Neural progenitor cell (in vitro differentiated cells): ENCODE measurements around the gene PRICKLE2. TPM values are rescaled to one million over a fixed set of nuclear protein-coding genes. Genes with fewer than 3 reads are reported as not detected.

Experiments
- DNase-seq: peaks from one replicate; pipeline ENCODE4 v3.0.0-alpha.2; 2016; ENCODE audit warnings: low spot score
- H2AFZ ChIP-seq: fragments of 200-600 bp; sonication (generic); replicated peaks from 2 replicates; pipeline ENCODE4 v1.6.1; 2016; ENCODE audit warnings: antibody characterized with exemption
- H3F3A ChIP-seq: fragments of 200-600 bp; sonication (generic); 2 replicates; pipeline ENCODE4 v1.6.1; 2016; ENCODE audit warnings: antibody characterized with exemption, low read depth
- H3K27ac ChIP-seq: fragments of 200-600 bp; sonication (generic); 2 replicates; pipeline ENCODE4 v1.5.1; 2016; ENCODE audit warnings: mild to moderate bottlenecking
- H3K27me3 ChIP-seq: fragments of 200-600 bp; sonication (generic); 2 replicates; pipeline ENCODE4 v1.6.1; 2016; ENCODE audit warnings: mild to moderate bottlenecking, moderate library complexity
- H3K36me3 ChIP-seq: fragments of 200-600 bp; sonication (generic); 2 replicates; pipeline ENCODE4 v1.5.1; 2016
- H3K4me1 ChIP-seq: fragments of 200-600 bp; sonication (generic); 2 replicates; pipeline ENCODE4 v1.6.1; 2016; ENCODE audit warnings: mixed run types
- H3K4me2 ChIP-seq: fragments of 200-600 bp; sonication (generic); 2 replicates; pipeline ENCODE4 v1.6.1; 2016
- H3K4me3 ChIP-seq: fragments of 200-600 bp; sonication (generic); 2 replicates; pipeline ENCODE4 v1.5.1; 2016
- H3K79me2 ChIP-seq: fragments of 200-600 bp; sonication (generic); 2 replicates; pipeline ENCODE4 v1.6.1; 2016; ENCODE audit warnings: low read depth
- H3K9ac ChIP-seq: fragments of 200-600 bp; sonication (generic); 2 replicates; pipeline ENCODE4 v1.6.1; 2016
- H3K9me3 ChIP-seq: fragments of 200-600 bp; sonication (generic); 2 replicates; pipeline ENCODE4 v1.5.1; 2016; ENCODE audit warnings: low read depth
- H4K20me1 ChIP-seq: fragments of 200-600 bp; sonication (generic); 2 replicates; pipeline ENCODE4 v1.6.1; 2016; ENCODE audit warnings: low read depth
- H3K27ac Mint-ChIP-seq: 3 replicates; pipeline ENCODE4 v1.8.0; 2021; ENCODE audit warnings: mixed read lengths
- H3K27me3 Mint-ChIP-seq: 2 replicates; pipeline ENCODE4 v1.8.0; 2022; ENCODE audit warnings: low read depth, mild to moderate bottlenecking, inconsistent platforms, moderate library complexity, mixed read lengths; ENCODE audit not compliant: insufficient read depth
- H3K36me3 Mint-ChIP-seq: 3 replicates; pipeline ENCODE4 v1.8.0; 2021; ENCODE audit warnings: mixed read lengths
- H3K4me1 Mint-ChIP-seq: 3 replicates; pipeline ENCODE4 v1.8.0; 2021; ENCODE audit warnings: mixed read lengths
- H3K4me3 Mint-ChIP-seq: 3 replicates; pipeline ENCODE4 v1.8.0; 2021; ENCODE audit warnings: mild to moderate bottlenecking, moderate library complexity, mixed read lengths
- H3K9me3 Mint-ChIP-seq: 3 replicates; pipeline ENCODE4 v1.8.0; 2020; ENCODE audit warnings: mixed read lengths
- EZH2 ChIP-seq: fragments of 200-600 bp; sonication (generic); IDR thresholded peaks from 2 replicates; pipeline ENCODE4 v1.6.1; 2017; ENCODE audit warnings: antibody characterized with exemption, mild to moderate bottlenecking, moderate library complexity
- EZH2phosphoT487 ChIP-seq: fragments of 200-600 bp; sonication (generic); IDR thresholded peaks from 2 replicates; pipeline ENCODE4 v1.6.1; 2017; ENCODE audit warnings: antibody characterized with exemption
- total RNA-seq: library from RNA; depleted of rRNA; stranded (reverse); fragments of >200 nt; gene quantifications from 2 replicates; pipeline ENCODE4 v1.2.3, GENCODE V29; 2015; ENCODE audit warnings: low replicate concordance
- TF ChIP-seq, protein P1 (sequence below): fragments of 200-600 bp; sonication (generic); IDR thresholded peaks from 2 replicates; pipeline ENCODE4 v1.5.1; 2017; ENCODE audit warnings: antibody characterized with exemption, mild to moderate bottlenecking

Gene PRICKLE2
- total RNA-seq, 1 donor from 2014 or later = 11.5 TPM

DNA sequence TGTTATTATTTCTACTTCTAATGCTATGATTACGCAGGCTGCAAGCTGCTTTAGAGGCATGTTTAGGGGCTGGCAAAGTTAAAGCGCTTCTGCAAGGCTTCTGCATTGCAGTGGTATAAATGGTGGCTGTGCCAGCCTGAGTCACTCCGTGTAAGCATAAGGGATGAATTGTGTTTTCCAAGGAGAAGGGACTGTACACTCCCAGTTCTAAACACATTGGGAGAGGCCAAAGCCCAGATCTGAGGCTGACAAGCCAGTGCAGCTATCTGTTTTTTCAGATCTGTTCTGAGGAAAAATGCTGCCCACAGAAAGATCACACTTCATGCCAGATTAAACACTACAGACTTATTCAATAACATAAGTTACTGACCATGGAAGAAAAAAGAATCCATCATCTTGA lies 83.8 kb downstream of the PRICKLE2 start:
- H3K27ac ChIP-seq = no peak overlapping the region
- H3F3A ChIP-seq = no peaks in the 10 kb centered on the region
- no peaks in the 10 kb centered on the region for H3K79me2 ChIP-seq
- no peaks in the 10 kb centered on the region for H3K9me3 Mint-ChIP-seq
- no peak overlapping the region for H3K9ac ChIP-seq
- TF ChIP-seq EZH2phosphoT487 (no peak), EZH2 (no peak)
- TF ChIP-seq, protein P1, sequence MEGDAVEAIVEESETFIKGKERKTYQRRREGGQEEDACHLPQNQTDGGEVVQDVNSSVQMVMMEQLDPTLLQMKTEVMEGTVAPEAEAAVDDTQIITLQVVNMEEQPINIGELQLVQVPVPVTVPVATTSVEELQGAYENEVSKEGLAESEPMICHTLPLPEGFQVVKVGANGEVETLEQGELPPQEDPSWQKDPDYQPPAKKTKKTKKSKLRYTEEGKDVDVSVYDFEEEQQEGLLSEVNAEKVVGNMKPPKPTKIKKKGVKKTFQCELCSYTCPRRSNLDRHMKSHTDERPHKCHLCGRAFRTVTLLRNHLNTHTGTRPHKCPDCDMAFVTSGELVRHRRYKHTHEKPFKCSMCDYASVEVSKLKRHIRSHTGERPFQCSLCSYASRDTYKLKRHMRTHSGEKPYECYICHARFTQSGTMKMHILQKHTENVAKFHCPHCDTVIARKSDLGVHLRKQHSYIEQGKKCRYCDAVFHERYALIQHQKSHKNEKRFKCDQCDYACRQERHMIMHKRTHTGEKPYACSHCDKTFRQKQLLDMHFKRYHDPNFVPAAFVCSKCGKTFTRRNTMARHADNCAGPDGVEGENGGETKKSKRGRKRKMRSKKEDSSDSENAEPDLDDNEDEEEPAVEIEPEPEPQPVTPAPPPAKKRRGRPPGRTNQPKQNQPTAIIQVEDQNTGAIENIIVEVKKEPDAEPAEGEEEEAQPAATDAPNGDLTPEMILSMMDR = no peak
- no peaks in the 10 kb centered on the region for H3K36me3 ChIP-seq
- H3K4me3 ChIP-seq = no peak overlapping the region
- no peak overlapping the region for H2AFZ ChIP-seq
- H3K27me3 Mint-ChIP-seq = no peaks in the 10 kb centered on the region
- no peaks in the 10 kb centered on the region for H4K20me1 ChIP-seq
- no peaks in the 10 kb centered on the region for H3K4me1 ChIP-seq
- no peak overlapping the region for H3K27ac Mint-ChIP-seq
- no peaks in the 10 kb centered on the region for H3K9me3 ChIP-seq
- H3K4me3 Mint-ChIP-seq = no peak overlapping the region
- H3K4me1 Mint-ChIP-seq = peaks cover 5% of the 10 kb centered on the region
- H3K4me2 ChIP-seq = no peak overlapping the region
- peaks cover 2% of the 10 kb centered on the region for H3K36me3 Mint-ChIP-seq
- no peak for DNase-seq
- no peaks in the 10 kb centered on the region for H3K27me3 ChIP-seq

- Mint-ChIP-seq H3K27me3 (no peaks in the 10 kb centered on the region), H3K36me3 (no peaks in the 10 kb centered on the region), H3K4me1 (peaks cover 5% of the 10 kb centered on the region), H3K9me3 (no peaks in the 10 kb centered on the region), H3K4me3 (no peak overlapping the region), H3K27ac (no peak overlapping the region)
- H3K4me3 ChIP-seq = no peak overlapping the region
- H3K27ac ChIP-seq = no peak overlapping the region
- H3K36me3 ChIP-seq = no peaks in the 10 kb centered on the region
- H3K79me2 ChIP-seq = no peaks in the 10 kb centered on the region
- H3K4me1 ChIP-seq = no peaks in the 10 kb centered on the region
- no peak overlapping the region for H2AFZ ChIP-seq
- no peak overlapping the region for H3K9ac ChIP-seq
- no peaks in the 10 kb centered on the region for H3K9me3 ChIP-seq
- H4K20me1 ChIP-seq = no peaks in the 10 kb centered on the region
- H3K4me2 ChIP-seq = no peak overlapping the region
- no peak for DNase-seq
- no peaks in the 10 kb centered on the region for H3F3A ChIP-seq
- TF ChIP-seq, protein P1 = no peak
- TF ChIP-seq EZH2 (no peak), EZH2phosphoT487 (no peak)
- no peaks in the 10 kb centered on the region for H3K27me3 ChIP-seq
Observed at GRCh38 chr3:64140651-64141050, 84.6 kb downstream of the PRICKLE2 start.

DNA sequence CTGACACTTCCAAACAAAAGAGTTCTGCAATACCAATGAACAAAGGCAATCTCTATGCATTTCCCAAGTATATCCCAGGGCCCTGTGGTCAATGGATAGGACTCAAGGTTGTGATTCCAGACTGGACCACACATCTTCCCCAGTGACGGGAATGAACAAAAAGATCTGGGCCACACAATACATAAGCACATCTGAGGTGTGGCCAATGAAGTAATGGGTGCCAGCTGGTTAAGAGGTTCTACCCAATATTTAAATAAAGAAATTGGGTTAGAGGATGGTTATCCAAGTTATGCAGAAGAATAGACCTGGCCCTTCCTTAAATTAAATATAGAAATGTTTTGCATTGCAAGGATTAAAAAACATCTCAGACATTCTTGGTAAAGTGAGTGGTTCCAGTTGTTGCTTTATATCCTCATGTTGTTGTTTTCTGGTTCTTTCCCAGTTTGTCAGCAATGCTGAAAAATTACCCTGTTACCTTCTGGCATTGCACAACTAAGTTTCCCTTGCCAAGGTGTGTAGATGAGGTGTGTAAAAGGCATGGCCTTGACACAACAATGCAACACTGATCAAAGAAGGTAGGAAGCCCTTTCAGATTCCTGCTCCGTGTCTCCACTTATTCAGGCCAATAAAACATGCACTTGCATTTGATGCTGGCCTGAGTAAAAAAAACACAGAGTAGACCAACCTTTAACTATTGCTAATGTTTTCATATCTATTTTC lies 86.5 kb downstream of the PRICKLE2 start:
- H3K27me3 ChIP-seq = no peaks in the 10 kb centered on the region
- Mint-ChIP-seq H3K4me1 (no peaks in the 10 kb centered on the region), H3K36me3 (no peaks in the 10 kb centered on the region), H3K4me3 (no peak overlapping the region), H3K27me3 (no peaks in the 10 kb centered on the region), H3K27ac (no peak overlapping the region), H3K9me3 (no peaks in the 10 kb centered on the region)
- no peaks in the 10 kb centered on the region for H3K9me3 ChIP-seq
- DNase-seq = no peak
- no peak overlapping the region for H3K9ac ChIP-seq
- no peaks in the 10 kb centered on the region for H3K36me3 ChIP-seq
- no peak for TF ChIP-seq EZH2phosphoT487
- TF ChIP-seq, protein P1 = no peak
- no peak for TF ChIP-seq EZH2
- H3K4me2 ChIP-seq = no peak overlapping the region
- peaks cover 3% of the 10 kb centered on the region for H3K4me1 ChIP-seq
- no peak overlapping the region for H2AFZ ChIP-seq
- no peak overlapping the region for H3K27ac ChIP-seq
- no peaks in the 10 kb centered on the region for H3K79me2 ChIP-seq
- no peaks in the 10 kb centered on the region for H4K20me1 ChIP-seq
- peaks cover under 1% of the 10 kb centered on the region for H3F3A ChIP-seq
- no peak overlapping the region for H3K4me3 ChIP-seq
